Motor neuron (in vitro differentiated cells): ENCODE data around the gene FBXO10. TPM values are rescaled to one million over a fixed set of nuclear protein-coding genes. Genes with fewer than 3 reads are reported as not detected.
"Not testable (repeated sequence)": the region's sequence is repeated elsewhere in the genome, so short reads cannot be mapped to it uniquely, and the experiment has no call there.

Experiments
- ATAC-seq, 8 experiments: fragments of 200-7000 bp; cut with Tn5 transposase; replicated peaks in 6 of 8; 2 replicates each; pipeline ENCODE4 v1.8.0; 2021; ENCODE audit warnings: mild to moderate bottlenecking in 8 of 8, moderate library complexity in 8 of 8
- H3K27ac ChIP-seq, 2 donors: fragments of 250-450 bp; sonication (Bioruptor Pico); 2 replicates each; pipeline ENCODE4 v1.9.0; 2021; ENCODE audit warnings: antibody characterized with exemption in 2 of 2, mild to moderate bottlenecking in 2 of 2, moderate library complexity in 1 of 2
- H3K4me1 ChIP-seq, 2 donors: fragments of 250-450 bp; sonication (Bioruptor Pico); replicated peaks in 1 of 2; 2 replicates each; pipeline ENCODE4 v1.6.1; 2021; ENCODE audit warnings: antibody characterized with exemption in 2 of 2, mild to moderate bottlenecking in 2 of 2, moderate library complexity in 1 of 2
- H3K4me3 ChIP-seq, 5 donors: fragments of 250-450 bp; sonication (Bioruptor Pico); 2 replicates each; pipeline ENCODE4 v1.9.0; 2021; ENCODE audit warnings: antibody characterized with exemption in 5 of 5, mild to moderate bottlenecking in 5 of 5, moderate library complexity in 4 of 5
- WGBS, 10 experiments: fragments of 450-650 bp; shearing (Covaris generic); methylation state at CpG; one replicate each; pipeline ENCODE4 v1.0.0; 2022; 5-methylcytosine and 5-hydroxymethylcytosine counted together
- in situ Hi-C, 9 experiments: fragments of 400-800 bp; cut with MboI; loops; one replicate each; pipeline ENCODE4 v1.15.0; 2021; ENCODE audit warnings: low sequenced_read_pairs in 9 of 9, low pct_unique_long_range_greater_than_20kb in 2 of 9; ENCODE audit not compliant: unreplicated experiment in 9 of 9
- total RNA-seq, 8 experiments: library from RNA; unstranded; fragments of 300-600 nt; gene quantifications; 2 replicates each; pipeline versions ENCODE4 v1.2.3 to v1.2.4, GENCODE V29; 2022

FBXO10 gene
- total RNA-seq, 8 experiments from 2014 or later: 7.6 to 20.6 (median 13.5) TPM

DNA sequence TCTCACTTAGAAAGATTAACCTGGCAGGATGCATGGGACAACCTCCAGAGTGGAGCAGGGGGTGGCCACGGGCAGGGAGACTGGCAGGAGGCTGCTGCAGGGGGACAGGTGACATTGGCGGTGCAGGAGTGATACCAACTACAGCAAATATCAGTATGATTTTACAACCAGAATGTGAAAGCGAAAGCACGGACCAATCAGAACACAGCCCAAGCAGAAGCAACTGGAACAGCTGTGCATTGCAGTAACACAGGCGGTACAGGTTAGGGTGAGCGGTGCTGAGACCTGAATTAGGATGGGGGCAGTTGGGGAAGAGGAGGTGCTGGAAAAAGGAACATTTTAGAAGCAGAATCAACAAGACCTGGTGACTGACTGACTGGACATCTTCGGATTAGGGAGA, 61.2 kb downstream of the FBXO10 start:
- ATAC-seq: no peak
- Histone ChIP-seq H3K4me1 (no peaks in the 10 kb centered on the region), H3K27ac (no peak overlapping the region), H3K4me3 (no peak overlapping the region)
- in situ Hi-C loops: no loop called here
- 73 to 100% (median 92%) methylated on average over 1 to 5 of the region's 7 CpGs; no CpG with 5 or more reads in 2 of the 10 experiments for WGBS, 10 experiments

DNA sequence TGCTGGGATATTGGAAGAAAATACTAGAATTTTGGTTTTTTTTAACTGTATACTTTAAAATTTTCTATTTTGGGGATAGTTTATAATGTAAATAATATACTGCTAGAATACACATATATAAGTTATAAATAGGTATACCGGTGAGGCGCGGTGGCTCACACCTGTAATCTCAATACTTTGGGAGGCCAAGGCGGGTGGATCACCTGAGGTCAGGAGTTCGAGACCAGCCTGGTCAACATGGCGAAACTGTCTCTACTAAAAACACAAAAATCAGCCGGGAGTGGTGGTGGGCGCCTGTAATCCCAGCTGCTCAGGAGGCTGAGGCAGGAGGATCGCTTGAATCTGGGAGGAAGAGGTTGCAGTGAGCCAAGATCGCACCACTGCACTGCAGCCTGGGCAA, 61.8 kb downstream of the FBXO10 start:
- in situ Hi-C loops, H3K27ac ChIP-seq: not testable (repeated sequence)

DNA sequence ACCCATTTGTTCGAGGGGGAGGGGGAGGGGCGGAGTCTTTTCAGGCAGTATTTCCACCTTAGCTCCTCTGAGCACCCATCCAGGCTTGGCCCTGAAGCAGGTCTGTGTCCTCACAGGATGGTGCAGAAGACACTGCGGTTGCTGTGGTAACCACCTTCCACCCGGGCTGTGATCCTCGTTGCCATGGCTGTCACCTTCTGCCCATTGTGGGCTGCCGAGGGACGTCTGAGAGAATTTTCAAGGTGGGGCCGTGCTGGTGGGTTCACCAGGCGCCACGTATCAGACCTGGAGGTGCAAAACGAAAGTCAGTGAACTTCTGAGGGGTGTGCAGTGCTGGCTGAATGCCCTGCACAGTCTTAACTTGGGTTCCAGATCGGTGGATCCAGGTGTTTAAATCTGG, 63.7 kb downstream of the FBXO10 start:
- peak in 2 of 8 experiments; percentile 21 to 68 for ATAC-seq
- Histone ChIP-seq H3K4me1 (no peaks in the 10 kb centered on the region), H3K27ac (no peak overlapping the region), H3K4me3 (no peak overlapping the region)
- 40 to 100% (median 83%) methylated on average over 1 to 2 of the region's 12 CpGs; no CpG with 5 or more reads in 4 of the 10 experiments for WGBS, 10 experiments
- in situ Hi-C loops: no loop called here

More for the DNA sequence above, 61.8 kb downstream of the FBXO10 start:
- H3K4me3 ChIP-seq, H3K4me1 ChIP-seq, ATAC-seq: not testable (repeated sequence)
- 90 to 100% (median 100%) methylated on average over 1 to 9 of the region's 10 CpGs; no CpG with 5 or more reads in 3 of the 10 experiments for WGBS, 10 experiments

- H3K27ac ChIP-seq: no peak overlapping the region
- no peak overlapping the region for H3K4me3 ChIP-seq
- ATAC-seq: peak in 3 of 8 experiments; percentile 27 to 64 (median 37)
- H3K4me1 ChIP-seq: no peaks in the 10 kb centered on the region
- in situ Hi-C loops: no loop called here
- 75 to 100% (median 88%) methylated on average over 2 to 9 of the region's 15 CpGs; no CpG with 5 or more reads in 5 of the 10 experiments for WGBS, 10 experiments
Observed at GRCh38 chr9:37511016-37512010, 64.9 kb downstream of the FBXO10 start.

GRCh38 chr9:37510053-37510452, 66.1 kb downstream of the FBXO10 start:
- 83 to 100% (median 90%) methylated on average over 1 to 4 of the region's 5 CpGs; no CpG with 5 or more reads in 5 of the 10 experiments for WGBS, 10 experiments

GRCh38 chr9:37509536-37509935, 66.6 kb downstream of the FBXO10 start:
- no peak overlapping the region for H3K27ac ChIP-seq
- H3K4me1 ChIP-seq: no peaks in the 10 kb centered on the region
- in situ Hi-C loops: no loop called here
- WGBS, 10 experiments: 67 to 93% (median 86%) methylated on average over 3 to 6 of the region's 7 CpGs; no CpG with 5 or more reads in 7 of the 10 experiments
- H3K4me3 ChIP-seq: no peak overlapping the region
- no peak for ATAC-seq

More at GRCh38 chr9:37510053-37510452, 66.1 kb downstream of the FBXO10 start:
- in situ Hi-C loops, ATAC-seq, H3K27ac ChIP-seq, H3K4me1 ChIP-seq, H3K4me3 ChIP-seq: not testable (repeated sequence)

DNA sequence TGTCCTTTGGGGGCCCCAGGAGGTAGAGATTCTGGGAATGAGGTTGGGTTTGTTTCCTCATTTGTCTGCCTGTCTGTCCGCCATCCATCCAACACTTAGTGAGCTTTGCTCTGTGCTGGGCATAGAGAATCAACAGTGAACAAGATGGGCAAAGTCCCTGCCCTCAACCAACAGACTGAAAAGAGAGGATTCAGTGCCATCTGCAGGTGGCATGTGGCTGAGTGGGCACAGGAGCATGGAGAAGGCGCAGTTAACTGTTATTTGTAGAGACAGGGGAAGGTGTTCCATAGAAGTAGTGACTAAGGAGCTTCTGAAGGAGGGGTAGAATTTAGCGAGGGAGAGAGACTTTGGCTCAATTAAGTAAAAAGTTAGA, 67.4 kb downstream of the FBXO10 start:
- 43 to 100% (median 100%) methylated on average over 1 to 3 of the region's 3 CpGs; no CpG with 5 or more reads in 4 of the 10 experiments for WGBS, 10 experiments
- no peak for ATAC-seq
- Histone ChIP-seq H3K27ac (no peak overlapping the region), H3K4me1 (no peaks in the 10 kb centered on the region), H3K4me3 (no peak overlapping the region)
- in situ Hi-C loops: no loop called here

GRCh38 chr9:37508135-37508833, 67.9 kb downstream of the FBXO10 start:
- H3K4me3 ChIP-seq: no peak overlapping the region
- no peak overlapping the region for H3K27ac ChIP-seq
- in situ Hi-C loops: no loop called here
- no peak for ATAC-seq
- WGBS, 10 experiments: 80 to 100% (median 90%) methylated on average over 1 to 3 of the region's 5 CpGs; no CpG with 5 or more reads in 5 of the 10 experiments
- no peaks in the 10 kb centered on the region for H3K4me1 ChIP-seq

GRCh38 chr9:37507566-37508134, 68.5 kb downstream of the FBXO10 start:
- Histone ChIP-seq H3K27ac (no peak overlapping the region), H3K4me1 (no peaks in the 10 kb centered on the region), H3K4me3 (no peak overlapping the region)
- no peak for ATAC-seq
- WGBS, 10 experiments: 87 to 100% (median 97%) methylated on average over 1 to 7 of the region's 11 CpGs; no CpG with 5 or more reads in 2 of the 10 experiments
- in situ Hi-C loops: no loop called here

DNA sequence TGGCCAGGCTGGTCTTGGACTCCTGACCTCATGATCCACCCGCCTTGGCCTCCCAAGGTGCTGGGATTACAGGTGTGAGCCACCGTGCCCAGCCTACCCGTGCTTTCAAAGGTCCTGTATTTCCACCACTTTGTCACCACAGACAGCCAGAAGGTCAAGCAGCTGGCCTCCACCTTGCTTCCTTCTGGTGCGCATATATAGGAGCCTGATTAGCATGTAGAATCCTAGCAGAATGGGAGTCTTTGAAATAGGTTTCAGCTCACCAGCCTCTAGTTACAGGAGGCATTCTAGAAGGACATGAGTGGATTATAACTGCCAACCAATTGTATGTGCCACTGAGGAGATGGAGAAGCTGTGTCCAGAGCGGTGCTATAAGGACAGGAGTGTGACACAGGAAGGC, 71.6 kb downstream of the FBXO10 start:
- no peak overlapping the region for H3K4me3 ChIP-seq
- 80 to 100% (median 92%) methylated on average over 1 to 3 of the region's 5 CpGs; no CpG with 5 or more reads in 1 of the 10 experiments for WGBS, 10 experiments
- no peaks in the 10 kb centered on the region for H3K4me1 ChIP-seq
- in situ Hi-C loops: no loop called here
- ATAC-seq: peak in 3 of 8 experiments; percentile 43 to 81 (median 55)
- H3K27ac ChIP-seq: no peak overlapping the region

- no peak for ATAC-seq
- in situ Hi-C loops: no loop called here
- Histone ChIP-seq H3K4me3 (no peak overlapping the region), H3K27ac (no peak overlapping the region), H3K4me1 (no peaks in the 10 kb centered on the region)
- WGBS, 10 experiments: 82 to 100% (median 100%) methylated on average over 1 to 3 of the region's 3 CpGs; no CpG with 5 or more reads in 3 of the 10 experiments
Observed at GRCh38 chr9:37503736-37504135, 72.4 kb downstream of the FBXO10 start.

GRCh38 chr9:37501957-37502596, 74.1 kb downstream of the FBXO10 start:
- H3K27ac ChIP-seq: no peak overlapping the region
- H3K4me3 ChIP-seq: no peak overlapping the region
- in situ Hi-C loops: no loop called here
- ATAC-seq: no peak
- H3K4me1 ChIP-seq: no peaks in the 10 kb centered on the region
- 50 to 100% (median 86%) methylated on average over 1 to 2 of the region's 2 CpGs; no CpG with 5 or more reads in 3 of the 10 experiments for WGBS, 10 experiments
